A549 (cell line): ENCODE results near the gene INVS.

Experiments
- CBX8 ChIP-seq: fragments of 200-600 bp; sonication (generic); IDR thresholded peaks from 2 replicates; pipeline ENCODE4 v1.6.1; 2016
- CEBPB ChIP-seq, 2 experiments: fragments of >200 bp in 1 of 2; sonication (Bioruptor Twin) in 1 of 2; formaldehyde crosslinking in 1 of 2; IDR thresholded peaks; 2 replicates each; pipeline ENCODE4 v1.6.1; 2012 to 2016
- MYC ChIP-seq: IDR thresholded peaks from 2 replicates; pipeline ENCODE4 v1.6.1; 2012; ENCODE audit warnings: mild to moderate bottlenecking, inconsistent platforms, low read length, improper control_type of control experiment, borderline replicate concordance
- POLR2A ChIP-seq: IDR thresholded peaks from 2 replicates; pipeline ENCODE4 v1.6.1; 2012; ENCODE audit warnings: mild to moderate bottlenecking, low read length
- RAD21 ChIP-seq, 2 experiments: fragments of >200 bp in 1 of 2; sonication (Bioruptor Twin) in 1 of 2; formaldehyde crosslinking in 1 of 2; IDR thresholded peaks in 1 of 2; conservative IDR thresholded peaks in 1 of 2; 2 replicates in 1 of 2; 3 replicates in 1 of 2; pipeline ENCODE4 v1.6.1; 2012 to 2018; ENCODE audit warnings: inconsistent platforms in 1 of 2
- RNF2 ChIP-seq: fragments of 200-600 bp; sonication (generic); IDR thresholded peaks from 2 replicates; pipeline ENCODE4 v1.6.1; 2016; ENCODE audit warnings: low read depth, mild to moderate bottlenecking, antibody characterized with exemption, moderate library complexity, borderline replicate concordance
- TF ChIP-seq, protein P1 (sequence below): fragments of >200 bp; sonication (Bioruptor Twin); formaldehyde crosslinking; IDR thresholded peaks from 3 replicates; pipeline ENCODE4 v1.5.1; 2016

DNA sequence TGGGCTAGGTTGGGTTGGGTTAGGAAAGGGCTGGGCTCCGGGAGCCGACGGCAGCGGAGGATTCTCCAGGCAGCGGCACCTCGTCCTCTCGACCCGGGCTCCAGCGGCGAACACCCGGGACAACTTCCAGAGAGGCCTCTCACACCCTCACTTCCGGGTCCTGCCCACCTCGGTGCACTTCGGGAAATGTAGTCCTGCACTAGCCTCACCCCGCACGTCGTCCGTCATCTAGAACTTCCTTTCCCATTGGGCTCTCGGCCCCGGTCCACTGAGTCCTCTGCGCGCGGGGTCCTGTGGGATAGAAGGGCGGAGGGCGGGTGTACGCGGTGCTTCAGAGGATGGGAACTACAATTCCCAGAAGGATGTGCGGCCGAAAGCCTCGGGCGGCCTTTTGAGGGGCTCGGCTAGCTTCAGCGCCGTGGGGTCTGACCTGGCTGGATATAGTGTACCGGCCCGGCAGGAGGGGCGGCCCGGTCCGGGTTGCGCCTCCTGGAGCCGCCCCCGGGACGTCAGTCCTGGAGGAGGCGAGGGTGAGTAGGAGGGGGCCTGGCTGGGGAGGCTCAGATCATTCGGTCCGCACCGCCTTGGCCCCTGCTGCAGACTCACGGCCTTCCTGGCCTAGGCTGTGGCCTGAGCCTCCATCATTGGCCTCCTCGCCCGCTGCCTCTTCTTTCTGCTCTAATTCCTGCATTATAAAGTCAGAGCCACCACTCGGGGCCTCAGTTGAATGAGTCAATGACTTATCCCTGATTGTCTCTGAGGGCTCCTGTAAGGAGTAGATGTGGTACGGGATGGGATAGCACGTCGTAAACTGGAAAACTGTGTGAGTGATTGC, at the start of gene INVS, which contains the start of gene ERP44:
- TF ChIP-seq, protein P1, sequence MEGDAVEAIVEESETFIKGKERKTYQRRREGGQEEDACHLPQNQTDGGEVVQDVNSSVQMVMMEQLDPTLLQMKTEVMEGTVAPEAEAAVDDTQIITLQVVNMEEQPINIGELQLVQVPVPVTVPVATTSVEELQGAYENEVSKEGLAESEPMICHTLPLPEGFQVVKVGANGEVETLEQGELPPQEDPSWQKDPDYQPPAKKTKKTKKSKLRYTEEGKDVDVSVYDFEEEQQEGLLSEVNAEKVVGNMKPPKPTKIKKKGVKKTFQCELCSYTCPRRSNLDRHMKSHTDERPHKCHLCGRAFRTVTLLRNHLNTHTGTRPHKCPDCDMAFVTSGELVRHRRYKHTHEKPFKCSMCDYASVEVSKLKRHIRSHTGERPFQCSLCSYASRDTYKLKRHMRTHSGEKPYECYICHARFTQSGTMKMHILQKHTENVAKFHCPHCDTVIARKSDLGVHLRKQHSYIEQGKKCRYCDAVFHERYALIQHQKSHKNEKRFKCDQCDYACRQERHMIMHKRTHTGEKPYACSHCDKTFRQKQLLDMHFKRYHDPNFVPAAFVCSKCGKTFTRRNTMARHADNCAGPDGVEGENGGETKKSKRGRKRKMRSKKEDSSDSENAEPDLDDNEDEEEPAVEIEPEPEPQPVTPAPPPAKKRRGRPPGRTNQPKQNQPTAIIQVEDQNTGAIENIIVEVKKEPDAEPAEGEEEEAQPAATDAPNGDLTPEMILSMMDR = no peak
- no peak for TF ChIP-seq CBX8
- TF ChIP-seq POLR2A = peak; percentile 80
- TF ChIP-seq RNF2 = no peak
- TF ChIP-seq MYC = no peak
- TF ChIP-seq RAD21 (conservative IDR thresholded peaks at IDR 0.05 in 1 of 2, IDR thresholded peaks at IDR 0.05 in 1 of 2) = no peak
- TF ChIP-seq CEBPB (IDR thresholded peaks at IDR 0.05) = no peak
